ENCODE results near the gene KDELR3. TPM values are rescaled to one million over a fixed set of nuclear protein-coding genes. Genes with fewer than 3 reads are reported as not detected.

KDELR3 gene
- total RNA-seq, 1 experiment from 2014 or later: 6.4 TPM

DNA sequence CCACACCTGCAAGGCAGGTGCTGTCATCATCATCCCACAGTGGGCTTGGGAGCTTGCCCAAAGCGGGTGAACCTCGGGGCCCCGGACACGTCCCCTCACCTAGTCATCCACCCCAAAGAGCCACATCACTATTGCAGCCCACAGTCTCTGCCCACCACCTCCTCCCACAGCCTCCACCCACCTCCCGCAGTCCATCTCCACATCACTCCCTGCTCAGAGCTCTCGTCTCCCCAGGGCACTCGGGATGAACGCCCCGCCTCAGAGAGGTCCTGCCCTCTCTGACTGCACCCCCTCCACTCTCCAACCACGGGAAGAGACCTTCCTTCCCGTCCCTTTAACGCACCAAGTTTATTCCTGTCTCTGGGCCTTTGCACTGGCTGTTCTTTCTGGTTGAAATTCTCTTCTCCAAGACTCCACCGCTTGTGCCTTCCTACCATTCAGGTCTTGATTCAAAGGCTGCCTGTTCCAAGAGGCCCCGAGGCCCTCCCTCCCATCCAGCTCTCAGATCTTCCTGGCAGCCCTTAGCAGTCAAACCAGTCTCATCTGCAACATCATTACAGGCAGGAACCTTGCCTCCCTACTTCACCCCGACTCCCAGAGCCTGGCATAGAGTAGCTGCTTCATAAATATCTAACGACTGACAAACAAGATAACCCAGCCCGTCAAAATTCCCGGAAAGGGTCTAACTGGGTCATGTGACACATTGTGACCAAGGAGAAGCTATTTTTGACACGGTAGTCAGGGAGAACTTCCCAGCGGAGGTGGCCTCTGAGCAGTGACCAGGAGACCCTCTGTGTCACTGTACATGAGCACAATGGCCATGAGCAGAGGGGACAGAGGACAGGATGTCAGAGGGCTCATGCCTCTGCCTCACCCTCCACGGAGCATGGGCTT, 24.0 kb upstream of the KDELR3 start:
- peaks cover 51% of the 10 kb centered on the region for H3K27me3 Mint-ChIP-seq (ENCODE audit: insufficient read depth, unreplicated experiment)
- TF ChIP-seq, protein P1, sequence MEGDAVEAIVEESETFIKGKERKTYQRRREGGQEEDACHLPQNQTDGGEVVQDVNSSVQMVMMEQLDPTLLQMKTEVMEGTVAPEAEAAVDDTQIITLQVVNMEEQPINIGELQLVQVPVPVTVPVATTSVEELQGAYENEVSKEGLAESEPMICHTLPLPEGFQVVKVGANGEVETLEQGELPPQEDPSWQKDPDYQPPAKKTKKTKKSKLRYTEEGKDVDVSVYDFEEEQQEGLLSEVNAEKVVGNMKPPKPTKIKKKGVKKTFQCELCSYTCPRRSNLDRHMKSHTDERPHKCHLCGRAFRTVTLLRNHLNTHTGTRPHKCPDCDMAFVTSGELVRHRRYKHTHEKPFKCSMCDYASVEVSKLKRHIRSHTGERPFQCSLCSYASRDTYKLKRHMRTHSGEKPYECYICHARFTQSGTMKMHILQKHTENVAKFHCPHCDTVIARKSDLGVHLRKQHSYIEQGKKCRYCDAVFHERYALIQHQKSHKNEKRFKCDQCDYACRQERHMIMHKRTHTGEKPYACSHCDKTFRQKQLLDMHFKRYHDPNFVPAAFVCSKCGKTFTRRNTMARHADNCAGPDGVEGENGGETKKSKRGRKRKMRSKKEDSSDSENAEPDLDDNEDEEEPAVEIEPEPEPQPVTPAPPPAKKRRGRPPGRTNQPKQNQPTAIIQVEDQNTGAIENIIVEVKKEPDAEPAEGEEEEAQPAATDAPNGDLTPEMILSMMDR (IDR thresholded peaks at IDR 0.05; ENCODE audit: unreplicated experiment): no peak
- no peak overlapping the region for H3K4me3 Mint-ChIP-seq (ENCODE audit: unreplicated experiment)
- intact Hi-C loops (cut with micrococcal nuclease): no loop called here
- CTCF ChIA-PET: no interaction called here
- no peaks in the 10 kb centered on the region for H3K9me3 Mint-ChIP-seq (ENCODE audit: unreplicated experiment)
- no TSS peak for BruUV-seq (replicated peaks)
- no peaks in the 10 kb centered on the region for H3K36me3 Mint-ChIP-seq (ENCODE audit: insufficient read depth, unreplicated experiment)
- no peak overlapping the region for H3K27ac Mint-ChIP-seq (ENCODE audit: low read depth, unreplicated experiment)
- DNase-seq (ENCODE audit: unreplicated experiment): no peak
- H3K4me1 Mint-ChIP-seq (ENCODE audit: insufficient read depth, unreplicated experiment): no peaks in the 10 kb centered on the region
- POLR2A ChIA-PET: no interaction called here

GRCh38 chr22:38444783-38445182, 23.1 kb upstream of the KDELR3 start:
- BruUV-seq (replicated peaks): no TSS peak
- Mint-ChIP-seq H3K27ac (ENCODE audit: low read depth, unreplicated experiment) (no peak overlapping the region), H3K36me3 (ENCODE audit: insufficient read depth, unreplicated experiment) (no peaks in the 10 kb centered on the region), H3K4me1 (ENCODE audit: insufficient read depth, unreplicated experiment) (no peaks in the 10 kb centered on the region), H3K9me3 (ENCODE audit: unreplicated experiment) (no peaks in the 10 kb centered on the region), H3K4me3 (ENCODE audit: unreplicated experiment) (no peak overlapping the region), H3K27me3 (ENCODE audit: insufficient read depth, unreplicated experiment) (peaks cover 54% of the 10 kb centered on the region)
- no peak for DNase-seq (ENCODE audit: unreplicated experiment)
- ChIA-PET POLR2A (no interaction called here), CTCF (no interaction called here)
- TF ChIP-seq, protein P1 (IDR thresholded peaks at IDR 0.05; ENCODE audit: unreplicated experiment): no peak
- intact Hi-C loops (cut with micrococcal nuclease): no loop called here

DNA sequence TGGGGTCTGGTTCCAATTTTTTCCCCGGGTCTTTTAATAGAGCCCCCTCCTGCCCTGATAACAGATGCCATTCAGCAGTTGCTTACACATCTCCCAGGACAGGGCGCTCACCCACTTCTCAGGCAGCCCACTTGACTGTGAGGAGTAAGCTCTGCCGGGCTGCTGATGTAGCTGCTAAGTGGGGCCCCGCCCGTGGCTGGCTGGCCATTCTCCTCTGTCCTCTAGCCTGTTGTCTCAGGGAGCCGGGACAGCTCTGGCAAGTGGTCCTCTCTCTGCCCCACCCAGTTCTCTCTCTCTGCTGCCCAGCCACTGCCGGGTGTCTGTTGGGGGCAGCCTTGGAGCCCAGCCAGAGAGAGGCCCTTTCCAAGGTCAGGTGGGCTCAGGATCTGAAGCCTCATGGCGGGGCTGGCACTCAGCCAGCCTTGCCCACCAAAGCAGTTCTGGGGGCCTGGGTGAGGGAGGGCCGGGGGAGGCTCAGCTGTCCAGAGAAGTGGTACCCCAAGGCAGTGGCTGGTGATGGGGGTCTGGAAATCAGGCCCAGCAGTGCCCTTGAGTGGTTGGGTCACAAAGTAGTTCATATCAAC, 21.8 kb upstream of the KDELR3 start:
- intact Hi-C loops (cut with micrococcal nuclease): no loop called here
- Mint-ChIP-seq H3K9me3 (ENCODE audit: unreplicated experiment) (no peaks in the 10 kb centered on the region), H3K36me3 (ENCODE audit: insufficient read depth, unreplicated experiment) (no peaks in the 10 kb centered on the region), H3K4me3 (ENCODE audit: unreplicated experiment) (no peak overlapping the region), H3K27ac (ENCODE audit: low read depth, unreplicated experiment) (no peak overlapping the region), H3K27me3 (ENCODE audit: insufficient read depth, unreplicated experiment) (peaks cover 54% of the 10 kb centered on the region), H3K4me1 (ENCODE audit: insufficient read depth, unreplicated experiment) (peaks cover 5% of the 10 kb centered on the region)
- no peak for DNase-seq (ENCODE audit: unreplicated experiment)
- POLR2A ChIA-PET: interaction anchor here (0.8 kb wide), 1 partner anchor 44 kb away, joined by 4 read pairs; no protein-coding TSS in a partner anchor
- BruUV-seq (replicated peaks): no TSS peak
- CTCF ChIA-PET: interaction anchor here (0.5 kb wide), 1 partner anchor 1018 kb away, joined by 3 read pairs; no protein-coding TSS in a partner anchor
- TF ChIP-seq, protein P1 (IDR thresholded peaks at IDR 0.05; ENCODE audit: unreplicated experiment): no peak

DNA sequence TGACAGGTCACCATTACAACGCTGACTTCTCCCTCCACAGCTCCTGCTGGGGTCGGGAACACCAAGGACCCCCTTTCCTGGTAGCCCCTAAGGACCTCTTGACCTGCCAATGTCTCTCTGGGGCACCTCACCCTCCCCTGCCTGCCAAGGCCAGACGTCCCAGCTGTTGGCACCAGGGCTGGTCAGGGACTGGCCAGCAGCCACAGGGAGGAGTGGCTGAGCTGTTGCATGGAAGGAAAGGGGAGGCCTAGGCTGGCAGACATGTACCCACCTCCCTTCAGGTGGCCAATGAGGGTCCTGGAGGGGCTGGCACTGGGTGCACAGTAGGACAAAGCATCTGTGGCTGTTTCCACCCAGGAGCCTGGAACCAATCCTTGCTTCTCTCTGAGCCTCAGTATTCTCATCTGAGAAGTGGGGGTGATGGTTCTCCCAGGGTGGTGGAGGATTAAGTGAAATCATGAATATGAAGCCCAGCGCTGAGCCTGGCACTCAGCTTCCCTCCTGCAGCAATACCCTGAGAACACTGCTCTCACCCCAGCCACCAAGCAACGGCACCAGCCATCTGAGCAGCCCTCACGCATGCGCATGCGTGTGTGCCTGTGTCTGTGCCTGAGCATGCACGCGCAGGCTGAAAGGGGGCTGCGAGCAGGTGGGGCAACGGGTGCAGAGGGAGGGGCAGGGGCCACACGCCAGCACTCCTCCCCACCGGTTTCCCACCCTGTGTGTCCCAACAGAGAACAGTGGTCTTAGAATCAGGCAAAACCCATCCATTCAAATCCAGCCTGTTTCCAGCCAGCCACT, 18.8 kb upstream of the KDELR3 start:
- CTCF ChIA-PET: no interaction called here
- POLR2A ChIA-PET: no interaction called here
- no peak overlapping the region for H3K27ac Mint-ChIP-seq (ENCODE audit: low read depth, unreplicated experiment)
- H3K4me1 Mint-ChIP-seq (ENCODE audit: insufficient read depth, unreplicated experiment): peaks cover 12% of the 10 kb centered on the region
- H3K4me3 Mint-ChIP-seq (ENCODE audit: unreplicated experiment): no peak overlapping the region
- DNase-seq (ENCODE audit: unreplicated experiment): no peak
- intact Hi-C loops (cut with micrococcal nuclease): no loop called here
- H3K9me3 Mint-ChIP-seq (ENCODE audit: unreplicated experiment): no peaks in the 10 kb centered on the region
- H3K27me3 Mint-ChIP-seq (ENCODE audit: insufficient read depth, unreplicated experiment): peaks cover 44% of the 10 kb centered on the region
- BruUV-seq (replicated peaks): no TSS peak
- H3K36me3 Mint-ChIP-seq (ENCODE audit: insufficient read depth, unreplicated experiment): no peaks in the 10 kb centered on the region
- TF ChIP-seq, protein P1 (IDR thresholded peaks at IDR 0.05; ENCODE audit: unreplicated experiment): no peak
